ENCODE measurements around the gene DLG2.

Gene DLG2

GRCh38 chr11:84889556-84889955 lies 737.6 kb downstream of the DLG2 start:
- Histone ChIP-seq H3K27me3 (ENCODE audit: insufficient read depth, low read depth, severe bottlenecking) (no peaks in the 10 kb centered on the region), H3K9me3 (ENCODE audit: severe bottlenecking) (no peaks in the 10 kb centered on the region), H3K36me3 (no peaks in the 10 kb centered on the region), H3K4me3 (ENCODE audit: low read depth, low read length) (no peak overlapping the region), H3K27ac (no peak overlapping the region)
- no peak for TF ChIP-seq CTCF (IDR thresholded peaks at IDR 0.05; ENCODE audit: low read depth, low read length)
- no peak for DNase-seq

- DNase-seq = no peak
- no peaks in the 10 kb centered on the region for H3K9me3 ChIP-seq (ENCODE audit: severe bottlenecking)
- H3K4me3 ChIP-seq (ENCODE audit: low read depth, low read length) = no peak overlapping the region
- TF ChIP-seq CTCF (IDR thresholded peaks at IDR 0.05; ENCODE audit: low read depth, low read length) = no peak
- no peaks in the 10 kb centered on the region for H3K27me3 ChIP-seq (ENCODE audit: insufficient read depth, low read depth, severe bottlenecking)
- no peaks in the 10 kb centered on the region for H3K36me3 ChIP-seq
- H3K27ac ChIP-seq = no peak overlapping the region
Measured at GRCh38 chr11:84887055-84887629, 740.0 kb downstream of the DLG2 start.

GRCh38 chr11:84886344-84886743 lies 740.8 kb downstream of the DLG2 start:
- TF ChIP-seq CTCF (IDR thresholded peaks at IDR 0.05; ENCODE audit: low read depth, low read length) = no peak
- H3K36me3 ChIP-seq = no peaks in the 10 kb centered on the region
- DNase-seq = no peak
- no peaks in the 10 kb centered on the region for H3K9me3 ChIP-seq (ENCODE audit: severe bottlenecking)
- no peak overlapping the region for H3K4me3 ChIP-seq (ENCODE audit: low read depth, low read length)
- H3K27me3 ChIP-seq (ENCODE audit: insufficient read depth, low read depth, severe bottlenecking) = no peaks in the 10 kb centered on the region
- H3K27ac ChIP-seq = no peak overlapping the region

GRCh38 chr11:84884836-84885235 lies 742.3 kb downstream of the DLG2 start:
- no peaks in the 10 kb centered on the region for H3K27me3 ChIP-seq (ENCODE audit: insufficient read depth, low read depth, severe bottlenecking)
- no peak for TF ChIP-seq CTCF (IDR thresholded peaks at IDR 0.05; ENCODE audit: low read depth, low read length)

GRCh38 chr11:84882056-84882455 lies 745.1 kb downstream of the DLG2 start:
- Histone ChIP-seq H3K27me3 (ENCODE audit: insufficient read depth, low read depth, severe bottlenecking) (no peaks in the 10 kb centered on the region), H3K36me3 (no peaks in the 10 kb centered on the region), H3K4me3 (ENCODE audit: low read depth, low read length) (no peak overlapping the region), H3K27ac (no peak overlapping the region), H3K9me3 (ENCODE audit: severe bottlenecking) (no peaks in the 10 kb centered on the region)
- no peak for TF ChIP-seq CTCF (IDR thresholded peaks at IDR 0.05; ENCODE audit: low read depth, low read length)
- DNase-seq = no peak

More at GRCh38 chr11:84884836-84885235, 742.3 kb downstream of the DLG2 start:
- DNase-seq = no peak
- Histone ChIP-seq H3K36me3 (no peaks in the 10 kb centered on the region), H3K9me3 (ENCODE audit: severe bottlenecking) (no peaks in the 10 kb centered on the region), H3K4me3 (ENCODE audit: low read depth, low read length) (no peak overlapping the region), H3K27ac (no peak overlapping the region)

- DNase-seq = no peak
- Histone ChIP-seq H3K36me3 (no peaks in the 10 kb centered on the region), H3K9me3 (ENCODE audit: severe bottlenecking) (no peaks in the 10 kb centered on the region), H3K27ac (no peak overlapping the region), H3K4me3 (ENCODE audit: low read depth, low read length) (peak overlapping the region; percentile 21), H3K27me3 (ENCODE audit: insufficient read depth, low read depth, severe bottlenecking) (peaks cover 15% of the 10 kb centered on the region)
- no peak for TF ChIP-seq CTCF (IDR thresholded peaks at IDR 0.05; ENCODE audit: low read depth, low read length)
Measured at GRCh38 chr11:84871116-84871515, 756.0 kb downstream of the DLG2 start.

Measured in WERI-Rb-1 (cell line).